Stomach (tissue), 9 donors: ENCODE results near the gene CD40. TPM values are rescaled to one million over a fixed set of nuclear protein-coding genes. Genes with fewer than 3 reads are reported as not detected.

Experiments used
- DNase-seq, 2 donors: peaks; one replicate each; pipeline versions ENCODE4 v3.0.0 to v3.0.0-alpha.2; 2013 to 2019
- H3K27ac ChIP-seq, 5 donors: fragments of 200-600 bp in 4 of 5; sonication (generic) in 4 of 5; one replicate each; pipeline ENCODE4 v1.5.1; 2013 to 2019; ENCODE audit warnings: mild to moderate bottlenecking in 1 of 5, moderate library complexity in 1 of 5
- H3K27me3 ChIP-seq, 3 donors: fragments of 200-600 bp; sonication (generic); one replicate each; pipeline ENCODE4 v1.5.1; 2017 to 2019; ENCODE audit warnings: mixed run types in 1 of 3
- H3K36me3 ChIP-seq, 4 donors: fragments of 200-600 bp; sonication (generic); 1 replicate in 3 of 4; 2 replicates in 1 of 4; pipeline ENCODE4 v1.5.1; 2016 to 2019
- H3K4me1 ChIP-seq, 4 donors: fragments of 200-600 bp; sonication (generic); one replicate each; pipeline ENCODE4 v1.5.1; 2016 to 2019
- H3K4me3 ChIP-seq, 4 donors: fragments of 200-600 bp; sonication (generic) in 3 of 4; one replicate each; pipeline ENCODE4 v1.5.1; 2016 to 2019; ENCODE audit warnings: mild to moderate bottlenecking in 1 of 4
- H3K9me3 ChIP-seq, 4 donors: fragments of 200-600 bp; sonication (generic); one replicate each; pipeline ENCODE4 v1.5.1; 2016 to 2019
- EP300 ChIP-seq: sonication (generic); formaldehyde crosslinking; IDR thresholded peaks from one replicate; pipeline ENCODE4 v1.6.1; 2017; ENCODE audit warnings: antibody characterized with exemption
- POLR2A ChIP-seq, 4 donors: fragments of 450-650 bp; IDR thresholded peaks; one replicate each; pipeline ENCODE4 v1.6.1; 2016; ENCODE audit warnings: antibody characterized with exemption in 4 of 4, control low read depth in 2 of 4, mild to moderate bottlenecking in 1 of 4, moderate library complexity in 1 of 4
- POLR2AphosphoS5 ChIP-seq, 3 donors: sonication (generic); formaldehyde crosslinking; IDR thresholded peaks; one replicate each; pipeline ENCODE4 v1.6.1; 2016; ENCODE audit warnings: antibody characterized with exemption in 3 of 3
- WGBS, 5 donors: extraction: QIAGEN DNeasy Blood & Tissue Kit in 3 of 5; methylation state at CpG; one replicate each; pipeline versions ENCODE4 v1.1.5 to v1.1.7; 2013 to 2018; 5-methylcytosine and 5-hydroxymethylcytosine counted together
- intact Hi-C: fragments of 100-400 bp; cut with DNase I; formaldehyde crosslinking; loops from one replicate; pipeline ENCODE4 v1.15.1; 2023; ENCODE audit warnings: low total_unique reads
- polyA plus RNA-seq, 3 donors: library from polyadenylated mRNA; stranded (reverse); fragments of 200-250 nt; gene quantifications; one replicate each; pipeline ENCODE4 v1.2.3, GENCODE V29; 2013
- total RNA-seq, 5 donors: library from RNA; depleted of rRNA; stranded (reverse); fragments of >200 nt; gene quantifications; one replicate each; pipeline versions ENCODE4 v1.1.0 to v1.2.3, GENCODE V29; 2014 to 2016
- TF ChIP-seq, protein P1 (sequence below), 7 experiments: fragments of 450-650 bp in 4 of 7; fragments of 200-600 bp in 3 of 7; sonication (generic) in 3 of 7; IDR thresholded peaks; one replicate each; pipeline ENCODE4 v1.5.1; 2016 to 2019; ENCODE audit warnings: antibody characterized with exemption in 7 of 7, control low read depth in 2 of 7, mild to moderate bottlenecking in 1 of 7
- donor health status: healthy with polysubstance abuse.
- donor health status: Bipolar disorder and iron deficiency.
- donor health status: healthy.

CD40 gene
- total and polyA plus RNA-seq, 8 donors = 2.8 to 19.9 (median 5.3) TPM; not detected in 1

DNA sequence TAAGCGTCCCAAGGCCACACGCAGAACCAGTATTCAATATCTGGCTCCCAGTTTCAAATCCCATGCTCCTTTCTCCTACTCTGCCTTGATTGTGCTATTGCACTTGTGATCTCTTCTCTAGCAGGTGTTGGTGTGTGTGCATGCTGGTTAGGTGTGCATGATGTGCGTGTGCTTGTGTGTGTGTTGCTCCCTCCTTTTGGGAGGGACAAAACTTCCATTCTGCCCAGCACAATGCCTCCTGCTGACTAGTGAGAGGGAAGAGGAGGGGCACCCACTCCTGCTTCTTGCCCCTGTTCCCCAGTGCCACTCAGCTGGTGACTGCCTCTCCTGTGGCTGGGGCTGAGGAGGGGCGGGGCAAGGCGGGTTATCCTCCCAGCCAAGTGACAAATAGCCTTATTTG is 19.7 kb downstream of the CD40 start:
- intact Hi-C loops = loop anchor here (10.0 kb wide), 1 partner anchor 187 kb away; no protein-coding TSS in a partner anchor
- 62 to 71% (median 65%) methylated on average over 5 of the region's 5 CpGs for WGBS, 5 donors
- H3K36me3 ChIP-seq = no peaks in the 10 kb centered on the region
- no peaks in the 10 kb centered on the region for H3K9me3 ChIP-seq
- DNase-seq = no peak
- no peak overlapping the region for H3K27ac ChIP-seq
- no peak for TF ChIP-seq EP300
- TF ChIP-seq POLR2AphosphoS5 (IDR thresholded peaks at IDR 0.05) = no peak
- TF ChIP-seq, protein P1, sequence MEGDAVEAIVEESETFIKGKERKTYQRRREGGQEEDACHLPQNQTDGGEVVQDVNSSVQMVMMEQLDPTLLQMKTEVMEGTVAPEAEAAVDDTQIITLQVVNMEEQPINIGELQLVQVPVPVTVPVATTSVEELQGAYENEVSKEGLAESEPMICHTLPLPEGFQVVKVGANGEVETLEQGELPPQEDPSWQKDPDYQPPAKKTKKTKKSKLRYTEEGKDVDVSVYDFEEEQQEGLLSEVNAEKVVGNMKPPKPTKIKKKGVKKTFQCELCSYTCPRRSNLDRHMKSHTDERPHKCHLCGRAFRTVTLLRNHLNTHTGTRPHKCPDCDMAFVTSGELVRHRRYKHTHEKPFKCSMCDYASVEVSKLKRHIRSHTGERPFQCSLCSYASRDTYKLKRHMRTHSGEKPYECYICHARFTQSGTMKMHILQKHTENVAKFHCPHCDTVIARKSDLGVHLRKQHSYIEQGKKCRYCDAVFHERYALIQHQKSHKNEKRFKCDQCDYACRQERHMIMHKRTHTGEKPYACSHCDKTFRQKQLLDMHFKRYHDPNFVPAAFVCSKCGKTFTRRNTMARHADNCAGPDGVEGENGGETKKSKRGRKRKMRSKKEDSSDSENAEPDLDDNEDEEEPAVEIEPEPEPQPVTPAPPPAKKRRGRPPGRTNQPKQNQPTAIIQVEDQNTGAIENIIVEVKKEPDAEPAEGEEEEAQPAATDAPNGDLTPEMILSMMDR (IDR thresholded peaks at IDR 0.05) = no peak
- no peak for TF ChIP-seq POLR2A (IDR thresholded peaks at IDR 0.05)
- peaks cover 0 to 97% (median 47%) of the 10 kb centered on the region in 3 donors for H3K27me3 ChIP-seq
- H3K4me1 ChIP-seq = peaks cover 0 to 4% (median 2%) of the 10 kb centered on the region in 4 donors
- H3K4me3 ChIP-seq = no peak overlapping the region

DNA sequence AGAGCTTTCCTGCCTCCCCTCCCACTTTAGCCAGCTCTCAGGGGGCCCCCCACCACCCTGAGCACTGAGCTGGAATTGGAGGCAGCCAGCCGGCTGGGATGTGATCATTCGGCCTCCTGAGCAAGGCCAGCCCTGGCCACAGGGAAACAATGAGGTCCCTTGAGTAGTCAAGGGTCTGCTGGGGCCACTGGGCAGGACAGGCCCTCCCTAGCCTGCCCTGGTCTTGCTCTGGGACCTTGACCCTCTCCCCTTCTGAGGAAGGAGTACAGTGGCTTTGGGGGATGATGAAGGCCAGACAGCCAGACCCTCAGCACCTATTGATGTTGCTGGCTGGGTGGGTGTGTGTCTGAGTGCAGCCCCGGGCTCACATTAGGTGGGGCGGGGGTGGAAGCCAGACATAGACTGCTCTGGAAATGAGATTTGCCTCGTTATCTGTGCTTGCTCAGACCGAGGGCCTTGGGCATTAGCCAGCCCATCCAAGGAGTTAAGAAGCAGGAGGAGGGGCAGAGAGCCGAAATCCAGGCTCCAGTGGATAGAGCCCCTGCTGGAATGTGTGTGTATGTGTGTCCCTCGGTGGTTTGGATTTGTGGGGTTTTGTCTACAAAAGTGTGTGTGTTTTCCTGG is 21.3 kb downstream of the CD40 start:
- peak in 1 of 2 donors; percentile 52 for DNase-seq
- intact Hi-C loops = loop anchor here (10.0 kb wide), 1 partner anchor 185 kb away; no protein-coding TSS in a partner anchor
- H3K4me3 ChIP-seq = no peak overlapping the region
- H3K9me3 ChIP-seq = no peaks in the 10 kb centered on the region
- no peaks in the 10 kb centered on the region for H3K4me1 ChIP-seq
- peaks cover 0 to 93% (median 47%) of the 10 kb centered on the region in 3 donors for H3K27me3 ChIP-seq
- no peaks in the 10 kb centered on the region for H3K36me3 ChIP-seq
- WGBS, 5 donors = 27 to 36% (median 30%) methylated on average over 6 to 8 of the region's 8 CpGs
- TF ChIP-seq POLR2A (IDR thresholded peaks at IDR 0.05) = no peak
- TF ChIP-seq, protein P1 (IDR thresholded peaks at IDR 0.05) = no peak
- no peak for TF ChIP-seq EP300
- TF ChIP-seq POLR2AphosphoS5 (IDR thresholded peaks at IDR 0.05) = no peak
- H3K27ac ChIP-seq = no peak overlapping the region

DNA sequence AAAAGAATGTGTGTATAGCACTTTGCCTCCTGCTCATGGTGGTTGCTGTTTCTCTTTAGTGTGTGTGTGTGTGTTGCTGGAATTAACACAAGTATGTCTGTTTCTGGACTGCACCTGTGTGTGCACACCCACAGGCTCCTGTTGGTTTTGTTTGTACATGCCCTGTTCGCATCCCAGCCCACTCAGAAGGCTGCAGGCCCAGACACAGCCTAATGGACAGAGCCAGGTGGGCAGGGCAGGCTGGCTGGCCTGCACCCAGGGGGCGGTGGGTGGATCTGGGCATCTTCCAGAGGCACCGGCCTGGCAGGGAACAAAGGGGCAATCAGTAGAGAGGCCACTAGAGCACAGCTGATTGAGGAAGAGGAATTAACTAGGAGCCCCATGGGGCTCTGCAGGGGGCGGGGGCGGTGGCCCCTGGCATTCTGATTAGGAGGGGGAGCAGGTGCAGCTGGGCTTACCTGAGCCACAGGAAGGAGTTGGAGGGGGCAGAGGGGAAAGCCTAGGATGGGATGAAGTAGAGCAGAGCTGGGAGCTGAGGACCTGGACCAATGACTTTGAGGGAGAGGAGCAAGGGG is 21.9 kb downstream of the CD40 start:
- H3K36me3 ChIP-seq = no peaks in the 10 kb centered on the region

DNA sequence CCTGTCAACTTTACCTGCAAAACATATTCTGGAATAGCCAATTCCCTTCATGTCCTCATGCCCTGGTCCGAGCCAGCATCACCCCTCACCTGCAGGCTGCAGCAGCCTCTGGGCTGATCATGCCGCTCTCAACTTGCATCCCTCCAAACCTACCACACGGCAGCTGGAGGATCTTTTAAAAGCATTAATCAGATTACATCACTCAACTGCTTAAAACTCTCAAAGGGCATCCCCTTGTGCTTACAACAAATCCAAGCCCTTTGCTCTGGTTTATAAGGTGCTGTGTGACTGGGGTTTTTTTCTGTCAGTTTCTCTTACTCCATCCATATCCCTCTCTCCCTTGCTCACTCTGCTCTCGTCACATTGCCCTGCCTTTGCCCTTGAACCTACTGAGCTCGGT is 24.0 kb downstream of the CD40 start:
- 36 to 47% (median 38%) methylated on average over 5 of the region's 5 CpGs for WGBS, 5 donors
- Histone ChIP-seq H3K4me3 (no peak overlapping the region), H3K27me3 (peaks cover 0 to 88% (median 42%) of the 10 kb centered on the region in 3 donors), H3K27ac (no peak overlapping the region), H3K9me3 (no peaks in the 10 kb centered on the region), H3K36me3 (no peaks in the 10 kb centered on the region), H3K4me1 (no peaks in the 10 kb centered on the region)
- TF ChIP-seq, protein P1 (IDR thresholded peaks at IDR 0.05) = no peak
- TF ChIP-seq EP300 (no peak), POLR2A (IDR thresholded peaks at IDR 0.05) (no peak), POLR2AphosphoS5 (IDR thresholded peaks at IDR 0.05) (no peak)
- no peak for DNase-seq
- intact Hi-C loops = no loop called here

More for the DNA sequence above, 21.9 kb downstream of the CD40 start:
- no peaks in the 10 kb centered on the region for H3K4me1 ChIP-seq
- H3K27ac ChIP-seq = no peak overlapping the region
- peak; percentile 26 to 42 for DNase-seq
- H3K4me3 ChIP-seq = no peak overlapping the region
- 20 to 37% (median 27%) methylated on average over 5 of the region's 5 CpGs; no CpG with 5 or more reads in 1 of the 5 donors for WGBS, 5 donors
- intact Hi-C loops = loop anchor here (10.0 kb wide), 1 partner anchor 185 kb away; no protein-coding TSS in a partner anchor
- H3K9me3 ChIP-seq = no peaks in the 10 kb centered on the region
- H3K27me3 ChIP-seq = peaks cover 0 to 91% (median 47%) of the 10 kb centered on the region in 3 donors
- no peak for TF ChIP-seq POLR2A (IDR thresholded peaks at IDR 0.05)
- no peak for TF ChIP-seq POLR2AphosphoS5 (IDR thresholded peaks at IDR 0.05)
- TF ChIP-seq, protein P1 (IDR thresholded peaks at IDR 0.05) = no peak
- no peak for TF ChIP-seq EP300
